Heart right ventricle (tissue), 16 donors: ENCODE data around the gene HHIPL1. TPM values are rescaled to one million over a fixed set of nuclear protein-coding genes. Genes with fewer than 3 reads are reported as not detected.

ENCODE experiments used
- ATAC-seq, 8 donors: fragments of 200-7000 bp; cut with Tn5 transposase; one replicate each; pipeline ENCODE4 v1.9.1; 2020; ENCODE audit warnings: mild to moderate bottlenecking in 8 of 8, moderate library complexity in 8 of 8, moderate number of reproducible peaks in 1 of 8
- DNase-seq, 2 donors: peaks; one replicate each; pipeline ENCODE4 v3.0.0-alpha.2; 2020
- H3K27ac ChIP-seq, 10 donors: fragments of 200-600 bp; sonication (generic) in 2 of 10; one replicate each; pipeline versions ENCODE4 v1.5.0 to v1.8.0; 2020 to 2022; ENCODE audit warnings: mild to moderate bottlenecking in 3 of 10
- H3K27me3 ChIP-seq, 7 donors: fragments of 200-600 bp; one replicate each; pipeline ENCODE4 v1.8.0; 2021 to 2022; ENCODE audit warnings: mild to moderate bottlenecking in 2 of 7
- H3K36me3 ChIP-seq, 9 donors: fragments of 200-600 bp; sonication (generic) in 1 of 9; one replicate each; pipeline versions ENCODE4 v1.5.0 to v1.8.0; 2020 to 2022; ENCODE audit warnings: mild to moderate bottlenecking in 2 of 9
- H3K4me1 ChIP-seq, 9 donors: fragments of 200-600 bp; sonication (generic) in 1 of 9; one replicate each; pipeline versions ENCODE4 v1.5.0 to v1.8.0; 2020 to 2022; ENCODE audit warnings: mild to moderate bottlenecking in 4 of 9
- H3K4me3 ChIP-seq, 10 donors: fragments of 200-600 bp; sonication (generic) in 2 of 10; one replicate each; pipeline versions ENCODE4 v1.5.0 to v1.8.0; 2020 to 2022; ENCODE audit warnings: mild to moderate bottlenecking in 7 of 10, moderate library complexity in 2 of 10
- H3K9me3 ChIP-seq, 11 donors: fragments of 200-600 bp in 10 of 11; sonication (generic) in 2 of 11; one replicate each; pipeline versions ENCODE4 v1.5.0 to v1.8.0; 2013 to 2022; ENCODE audit warnings: mild to moderate bottlenecking in 2 of 11, control low read depth in 1 of 11, moderate library complexity in 1 of 11
- CTCF ChIP-seq, 9 donors: fragments of 200-600 bp; sonication (generic) in 2 of 9; IDR thresholded peaks; one replicate each; pipeline versions ENCODE4 v1.5.0 to v1.8.0; 2021 to 2022; ENCODE audit warnings: antibody characterized with exemption in 9 of 9, mild to moderate bottlenecking in 5 of 9, moderate library complexity in 1 of 9
- WGBS, 2 donors: extraction: QIAGEN DNeasy Blood & Tissue Kit; methylation state at CpG; one replicate each; pipeline ENCODE4 v1.1.7; 2013; ENCODE audit warnings: inconsistent platforms in 1 of 2; 5-methylcytosine and 5-hydroxymethylcytosine counted together
- intact Hi-C, 10 donors: fragments of 100-400 bp; cut with DNase I; formaldehyde crosslinking; loops; one replicate each; pipeline versions ENCODE4 v1.11.1 to v1.14.2; 2022
- polyA plus RNA-seq, 2 donors: library from polyadenylated mRNA; stranded (reverse); fragments of 200-250 nt; gene quantifications; one replicate each; pipeline ENCODE4 v1.2.3, GENCODE V29; 2013
- total RNA-seq, 10 donors: library from RNA; stranded (reverse); fragmentation: NEBNext Ultra II Directional in 3 of 10; extraction: Animal tissue kit (Norgen Biotek cat#: 25700) in 3 of 10; gene quantifications; one replicate each; pipeline versions ENCODE4 v1.2.1 to v1.2.4, GENCODE V29; 2021 to 2023
- donor health status: Arrhythmogenic right ventricular cardiomyopathy.
- donor health status: ischemic (EF 13 %, LVEDD 7.1; RV severe dilation, severe dysfunction).
- donor health status: healthy with polysubstance abuse.
- donor health status: DM: no; HTN: yes; CAD: no.
- donor health status: DM: no; HTN: no; CAD: no.
- donor health status: ischemic (EF 25% LVEDD 6.9; RV normal size, moderate dysfunction).
- donor health status: ischemic (EF 25% LVEDD 5.7; RV mildly dilated, moderate dysfunction).
- donor health status: healthy.
- donor health status: DM: yes; HTN: yes; CAD: no.
- donor health status: Ischemic cardiomyopathy.
- donor health status: ischemic (EF 35%, LVEDD 5.7; RV mildly dilated, moderate dysfunction).
- donor health status: nonischemic (EF 11% LVEDD 7.7; RV severe dilation, severe dysfunction).
- donor health status: DM: yes; HTN: yes; CAD: no.
- donor health status: PGD.
- donor health status: ischemic (EF 29% LVEDD 5.4; RV normal size, mild dysfunction).
- donor health status: nonischemic (EF 23%, LVEDD 6.1; RV moderate dilation, normal function).

HHIPL1 gene
- total and polyA plus RNA-seq, 12 donors, result 0.55 to 2.2 (median 1.2) TPM

DNA sequence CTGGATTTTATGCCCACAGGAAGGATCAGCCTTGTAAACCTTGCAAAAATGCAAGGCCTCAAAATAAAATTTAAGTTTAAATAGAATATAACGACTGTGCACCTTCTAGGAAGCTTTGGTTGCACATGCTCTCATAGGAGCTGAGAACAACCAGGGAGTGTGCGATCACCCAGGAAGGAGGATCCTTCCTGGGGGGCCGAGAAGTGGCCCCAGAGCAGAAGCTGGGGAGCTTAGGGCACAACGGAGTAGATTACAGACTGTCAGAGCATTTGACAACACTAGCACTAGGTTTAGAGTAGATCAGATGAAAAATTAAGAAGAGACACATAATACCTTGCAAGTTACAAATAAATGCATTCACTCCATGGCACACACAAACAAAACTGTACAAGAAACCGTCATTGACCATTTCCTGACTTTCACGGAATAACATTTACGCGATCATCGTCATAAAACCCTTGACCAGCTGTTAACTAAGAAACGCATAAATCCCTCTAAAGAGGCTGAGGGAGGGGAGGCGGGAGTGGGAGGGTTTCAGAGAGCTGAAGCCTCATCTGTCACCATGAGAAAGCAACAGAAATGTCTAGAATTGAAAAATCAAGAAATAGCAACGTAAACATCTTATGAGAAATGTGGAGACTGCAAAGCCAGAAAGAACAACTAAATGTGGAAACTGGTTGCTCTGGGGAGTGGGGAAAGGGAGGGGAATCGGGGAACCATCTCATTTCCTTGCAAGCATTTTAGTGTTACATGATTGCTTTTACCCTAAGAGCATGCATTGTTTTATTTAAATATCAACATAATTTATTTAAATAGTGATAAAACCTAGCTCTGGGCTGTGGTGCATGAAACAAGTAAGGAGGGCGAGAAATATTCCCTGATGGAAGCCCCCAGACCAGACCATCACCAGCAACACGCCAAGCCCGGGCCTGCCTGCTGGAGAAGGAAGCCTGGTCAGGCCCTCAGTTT is 27.8 kb upstream of the HHIPL1 start:
- intact Hi-C loops, result no loop called here
- WGBS, 2 donors, result 82 to 84% methylated on average over 16 of the region's 16 CpGs
- peaks cover 4 to 68% (median 40%) of the 10 kb centered on the region in 9 donors for H3K4me1 ChIP-seq

GRCh38 chr14:99619835-99620834 is 24.8 kb upstream of the HHIPL1 start:
- 50 to 62% methylated on average over 13 of the region's 13 CpGs for WGBS, 2 donors
- H3K4me3 ChIP-seq, result no peak overlapping the region
- H3K27ac ChIP-seq, result peak overlapping the region in 9 of 10 donors; percentile 31 to 83 (median 68)
- H3K27me3 ChIP-seq, result peaks cover 0 to 8% (median 0%) of the 10 kb centered on the region in 7 donors
- ATAC-seq, result peak; percentile 34 to 74 (median 55)
- no peaks in the 10 kb centered on the region for H3K9me3 ChIP-seq
- TF ChIP-seq CTCF (IDR thresholded peaks at IDR 0.05), result no peak
- H3K36me3 ChIP-seq, result no peaks in the 10 kb centered on the region
- intact Hi-C loops, result no loop called here
- H3K4me1 ChIP-seq, result peaks cover 2 to 50% (median 30%) of the 10 kb centered on the region in 9 donors
- DNase-seq, result peak in 1 of 2 donors; percentile 63

More for the DNA sequence above, 27.8 kb upstream of the HHIPL1 start:
- no peaks in the 10 kb centered on the region for H3K9me3 ChIP-seq
- DNase-seq (no peak), ATAC-seq (no peak)
- no peaks in the 10 kb centered on the region for H3K36me3 ChIP-seq
- TF ChIP-seq CTCF (IDR thresholded peaks at IDR 0.05), result no peak
- no peak overlapping the region for H3K4me3 ChIP-seq
- H3K27me3 ChIP-seq, result peaks cover 0 to 8% (median 0%) of the 10 kb centered on the region in 7 donors
- no peak overlapping the region for H3K27ac ChIP-seq

GRCh38 chr14:99621948-99622347 is 23.0 kb upstream of the HHIPL1 start:
- intact Hi-C loops, result no loop called here
- DNase-seq (no peak), ATAC-seq (no peak)
- no peaks in the 10 kb centered on the region for H3K9me3 ChIP-seq
- no peak overlapping the region for H3K27ac ChIP-seq
- 86 to 87% methylated on average over 6 of the region's 6 CpGs for WGBS, 2 donors
- H3K36me3 ChIP-seq, result no peaks in the 10 kb centered on the region
- TF ChIP-seq CTCF (IDR thresholded peaks at IDR 0.05), result no peak
- peaks cover 0 to 32% (median 13%) of the 10 kb centered on the region in 9 donors for H3K4me1 ChIP-seq
- peaks cover 0 to 4% (median 0%) of the 10 kb centered on the region in 7 donors for H3K27me3 ChIP-seq
- no peak overlapping the region for H3K4me3 ChIP-seq

GRCh38 chr14:99624024-99624423 is 20.9 kb upstream of the HHIPL1 start:
- 82 to 88% methylated on average over 6 of the region's 6 CpGs for WGBS, 2 donors
- Histone ChIP-seq H3K36me3 (no peaks in the 10 kb centered on the region), H3K4me1 (peaks cover 0 to 24% (median 16%) of the 10 kb centered on the region in 9 donors), H3K27ac (no peak overlapping the region), H3K4me3 (no peak overlapping the region), H3K9me3 (no peaks in the 10 kb centered on the region), H3K27me3 (peaks cover 0 to 4% (median 0%) of the 10 kb centered on the region in 7 donors)
- ATAC-seq (no peak), DNase-seq (no peak)
- no peak for TF ChIP-seq CTCF (IDR thresholded peaks at IDR 0.05)
- intact Hi-C loops, result loop anchor here in 1 of 10 donors (2.0 kb wide), 1 partner anchor 107 kb away; no protein-coding TSS in a partner anchor
